Anterior cingulate cortex (tissue), 58 donors: Measurements from ENCODE around the gene CCR6.
A peak's percentile ranks its signal among the peaks of the same experiment; 100 is the strongest.

ENCODE experiments used
- DNase-seq, 58 donors: peaks; one replicate each; lab custom pipeline; 2025; lab: John Stamatoyannopoulos, UW

CCR6 gene

DNA sequence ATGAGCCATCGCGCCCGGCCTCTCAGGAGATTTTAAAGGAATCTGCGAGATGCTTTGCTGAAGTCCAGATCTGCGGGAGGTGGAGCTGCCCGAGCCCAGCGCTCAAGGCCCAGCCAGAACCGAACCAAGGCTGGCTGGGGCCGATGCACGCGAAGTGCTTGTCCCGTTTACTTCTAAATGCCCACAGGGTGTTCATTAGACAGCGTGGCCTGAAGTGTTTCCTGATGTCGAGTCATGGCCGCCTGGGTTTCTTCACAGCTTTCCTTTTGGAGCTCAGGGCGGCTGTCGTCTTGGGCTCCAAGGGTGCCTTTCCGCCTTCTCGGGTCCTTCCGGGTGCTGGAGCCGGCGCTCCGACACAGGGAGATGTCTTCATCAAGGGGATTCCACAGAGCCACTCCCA, 25.1 kb upstream of the CCR6 start:
- no peak for DNase-seq

DNA sequence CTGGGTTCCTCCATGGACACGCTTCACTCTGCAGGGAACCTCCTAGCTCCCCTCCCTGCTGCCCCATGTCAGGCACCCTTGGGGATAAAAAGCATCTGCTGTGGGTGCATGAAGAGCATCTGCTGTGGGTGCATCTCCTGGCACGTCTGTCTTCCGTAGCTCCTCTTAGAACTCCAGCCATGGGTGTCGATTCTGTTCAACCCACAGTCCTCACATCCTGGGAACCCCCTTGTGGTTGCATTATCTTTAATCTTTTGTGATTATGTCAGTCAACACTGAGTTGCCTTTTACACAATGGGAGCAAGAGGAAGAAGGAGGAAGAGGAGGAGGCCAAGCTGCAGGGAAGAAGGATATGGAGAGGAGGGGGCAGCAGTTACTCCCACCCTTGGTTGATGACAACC, 24.1 kb upstream of the CCR6 start:
- no peak for DNase-seq

DNA sequence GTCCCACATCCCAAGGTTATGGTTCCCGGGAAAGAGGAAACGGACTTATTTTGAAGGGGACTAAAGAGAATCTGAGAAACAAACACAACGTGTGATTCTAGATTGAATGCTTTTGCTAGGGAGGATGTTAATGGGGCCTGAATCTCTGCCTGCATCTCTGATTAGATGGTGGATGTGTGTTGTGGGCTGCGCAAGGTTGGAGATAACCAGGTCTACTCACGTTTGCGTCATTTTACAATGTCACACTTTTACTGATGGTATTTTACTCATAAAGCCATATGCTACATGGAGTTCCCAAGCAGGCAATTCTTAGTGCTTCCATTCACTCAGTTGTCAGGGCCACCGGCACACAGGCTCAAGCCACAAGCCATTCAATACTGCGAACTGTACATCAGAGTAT, 23.2 kb upstream of the CCR6 start:
- DNase-seq: no peak

DNA sequence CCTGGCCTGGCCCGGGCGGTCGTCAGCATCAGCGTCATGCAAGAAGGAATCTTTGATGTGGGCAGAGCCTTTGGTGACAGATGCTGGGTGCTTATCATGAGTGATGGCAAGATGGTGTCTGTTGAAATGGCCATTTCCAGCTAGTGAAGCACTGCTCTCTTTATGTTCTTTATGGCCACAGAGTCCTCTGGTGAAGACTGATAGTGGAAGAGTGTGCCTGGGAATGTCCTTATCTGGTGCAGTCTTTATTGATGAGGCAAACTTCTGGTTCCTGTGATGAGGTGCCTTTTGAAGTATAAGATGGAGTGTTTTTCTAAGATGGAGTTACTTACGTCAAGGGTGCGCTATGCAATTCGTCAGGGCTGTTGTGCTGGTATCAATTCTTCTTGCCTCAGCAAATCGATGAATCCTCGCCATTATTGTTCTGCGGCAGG, 22.6 kb upstream of the CCR6 start:
- no peak for DNase-seq

DNA sequence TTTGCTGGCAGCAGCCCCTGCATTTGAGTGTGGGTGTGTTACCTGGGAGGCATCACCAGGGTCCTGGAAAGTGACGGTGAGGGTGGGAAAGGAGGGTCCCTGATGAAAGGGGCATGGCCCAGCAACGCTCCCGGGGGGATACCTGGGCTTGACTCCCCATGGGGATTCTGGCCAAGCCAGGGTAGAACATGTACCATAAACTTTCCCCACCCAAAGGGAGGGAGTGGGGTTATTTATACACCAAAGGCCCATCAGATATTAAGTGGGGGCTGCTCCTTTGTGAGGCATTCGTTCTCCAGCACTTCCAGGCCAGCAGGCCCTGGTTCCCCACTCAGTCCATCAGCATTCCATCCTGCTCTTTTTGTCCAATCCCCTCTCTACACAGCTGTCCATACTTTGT, 20.6 kb upstream of the CCR6 start:
- DNase-seq: no peak

DNA sequence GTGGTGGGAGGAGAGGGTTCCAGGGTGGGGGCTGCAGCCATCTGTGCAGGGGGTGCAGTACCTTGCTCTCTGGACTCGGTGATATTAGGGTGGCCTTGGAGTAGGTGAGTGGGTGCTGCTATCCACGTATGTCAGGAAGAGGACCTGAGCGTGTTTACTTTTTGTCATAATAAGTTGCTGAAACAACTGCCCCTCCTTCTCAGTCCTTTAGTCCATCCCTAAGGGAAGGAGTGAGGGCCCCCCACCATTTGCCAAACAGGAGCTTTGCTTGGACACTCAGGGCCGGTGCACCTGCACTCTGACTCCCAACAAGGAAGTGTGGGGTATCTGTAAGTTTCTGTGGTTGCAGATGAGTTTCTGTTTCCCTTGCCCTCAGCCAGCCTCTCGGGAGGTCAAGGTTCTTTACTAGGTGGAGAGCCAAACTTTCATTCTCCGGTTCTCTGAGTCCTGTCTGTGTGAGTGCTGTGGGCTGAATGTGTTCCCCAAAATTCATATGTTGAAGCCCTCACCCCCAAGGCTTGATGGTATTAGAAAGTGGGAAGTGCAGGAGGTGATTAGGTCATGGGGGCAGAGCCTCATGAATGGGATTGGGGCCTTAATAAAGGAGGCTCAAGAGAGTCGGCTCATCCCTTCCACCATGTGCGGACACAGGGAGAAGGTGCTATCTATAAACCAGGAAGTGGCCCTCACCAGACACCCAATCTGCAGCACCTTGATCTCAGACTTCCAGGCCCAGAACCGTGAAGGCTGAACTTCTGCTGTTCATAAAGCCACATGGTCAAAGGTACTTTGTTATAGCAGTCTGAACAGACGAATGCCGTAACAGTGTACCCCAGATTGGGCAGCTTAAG, 19.6 kb upstream of the CCR6 start:
- no peak for DNase-seq

DNA sequence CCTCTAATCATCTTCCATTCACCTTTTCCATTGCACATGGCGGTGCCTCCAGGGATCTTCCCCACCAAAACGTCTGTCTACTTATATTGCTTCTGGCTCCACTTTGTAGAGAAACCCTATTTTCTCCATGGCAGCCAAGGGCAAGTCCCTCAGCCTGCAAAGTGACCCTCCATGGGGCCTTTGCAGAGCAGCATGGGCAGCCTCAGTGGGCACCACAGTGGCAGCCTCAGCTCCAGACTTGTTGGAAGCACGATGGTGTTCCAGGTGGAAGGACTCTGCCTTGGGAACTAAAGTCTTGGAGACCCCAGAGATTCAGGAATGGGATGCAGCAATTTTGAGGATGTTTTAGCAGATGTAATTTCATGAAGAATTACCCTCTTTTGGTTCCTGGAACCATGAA, 18.5 kb upstream of the CCR6 start:
- DNase-seq: no peak

DNA sequence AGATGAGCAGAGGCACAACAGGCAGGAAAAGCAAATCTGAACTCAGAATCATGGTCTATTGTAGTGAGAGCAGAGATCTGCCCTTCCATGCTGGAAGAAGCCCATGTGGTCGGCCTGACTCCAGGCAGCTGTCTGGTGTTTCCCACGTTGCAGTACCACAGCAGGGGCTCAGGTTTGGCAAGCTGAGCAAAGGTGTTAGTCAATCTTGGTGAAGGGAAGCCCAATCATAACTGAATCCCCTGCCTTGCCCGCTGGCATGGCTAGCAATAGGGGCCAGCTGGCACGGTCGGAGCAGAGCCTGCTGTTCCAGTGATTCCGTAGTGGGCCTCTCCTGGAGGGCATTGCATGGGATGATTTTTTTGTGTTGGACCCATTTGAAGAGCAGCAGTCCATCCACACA, 17.8 kb upstream of the CCR6 start:
- no peak for DNase-seq

DNA sequence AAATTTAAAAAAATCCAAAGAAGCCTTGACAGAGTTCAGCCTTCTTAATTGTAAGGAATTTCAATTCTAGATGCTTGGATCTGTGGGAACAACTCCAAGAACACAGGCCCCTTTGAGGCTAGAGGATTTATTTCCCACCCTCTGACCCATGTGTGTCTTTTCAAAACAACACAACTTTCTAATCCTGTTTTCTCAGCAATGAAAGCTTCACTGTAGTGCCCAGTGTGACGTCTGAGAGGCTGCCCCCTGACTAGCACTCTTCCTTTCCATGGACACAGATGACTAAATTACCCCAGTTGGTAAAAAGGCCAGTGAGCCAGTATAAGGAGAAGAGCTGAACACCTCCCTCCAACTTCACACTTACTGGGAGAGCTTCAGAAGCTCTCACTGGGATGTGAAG, 16.5 kb upstream of the CCR6 start:
- no peak for DNase-seq

DNA sequence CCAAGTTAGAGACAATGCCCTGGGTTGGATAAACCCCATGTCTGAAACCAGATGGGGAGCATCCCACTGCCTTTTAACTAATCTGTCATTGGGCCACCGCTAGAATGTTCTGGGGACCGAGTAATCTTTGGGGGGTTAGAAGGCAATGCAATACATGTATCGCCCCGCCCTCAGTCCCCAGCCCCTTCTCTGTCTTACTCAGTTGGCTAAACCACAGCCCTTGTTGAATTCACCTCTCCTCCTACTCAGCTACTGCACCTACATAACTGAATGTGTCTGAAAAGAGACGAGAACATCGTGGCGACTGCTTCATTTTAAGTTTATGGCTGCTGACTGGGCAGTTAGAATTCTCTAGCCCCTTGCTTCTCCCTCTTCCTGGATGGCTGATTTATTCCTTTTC, 15.1 kb upstream of the CCR6 start:
- DNase-seq: no peak

DNA sequence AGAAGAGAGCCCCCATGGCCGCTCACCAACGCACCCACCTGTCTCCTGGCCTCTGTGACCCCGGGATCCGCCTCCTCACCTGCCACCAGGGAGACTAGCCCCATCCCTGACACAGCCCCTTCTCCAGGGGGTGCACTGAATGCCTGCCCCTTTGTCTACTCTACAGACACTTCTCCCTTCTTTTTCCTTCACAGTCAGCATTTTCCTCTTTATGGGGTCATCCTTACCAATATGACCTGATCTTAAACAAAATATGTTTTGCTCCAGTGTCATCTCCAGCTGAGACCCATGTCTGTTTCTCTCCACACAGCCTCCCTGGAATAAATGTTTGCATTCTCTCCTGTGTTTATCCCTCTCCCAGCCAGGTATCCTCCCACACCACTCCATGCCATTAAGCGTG, 14.6 kb upstream of the CCR6 start:
- no peak for DNase-seq

DNA sequence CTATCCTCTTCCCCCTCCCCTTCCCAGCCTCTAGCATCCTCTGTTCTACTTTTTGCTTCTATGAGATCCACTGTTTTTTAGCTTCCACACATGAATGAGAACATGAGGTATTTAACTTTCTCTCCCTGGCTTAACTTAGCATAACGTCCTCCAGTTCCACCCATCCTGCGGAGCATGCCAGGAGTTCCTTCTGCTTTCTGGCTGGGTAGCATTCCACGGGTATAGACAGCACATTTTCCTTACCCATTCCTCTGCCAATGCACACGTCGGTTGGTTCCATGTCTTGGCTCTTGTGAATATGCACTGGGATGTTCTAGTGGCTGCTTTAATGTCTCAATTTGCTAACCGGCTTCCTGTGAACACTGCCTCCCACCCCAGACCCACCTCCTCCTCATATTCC, 13.2 kb upstream of the CCR6 start:
- no peak for DNase-seq

DNA sequence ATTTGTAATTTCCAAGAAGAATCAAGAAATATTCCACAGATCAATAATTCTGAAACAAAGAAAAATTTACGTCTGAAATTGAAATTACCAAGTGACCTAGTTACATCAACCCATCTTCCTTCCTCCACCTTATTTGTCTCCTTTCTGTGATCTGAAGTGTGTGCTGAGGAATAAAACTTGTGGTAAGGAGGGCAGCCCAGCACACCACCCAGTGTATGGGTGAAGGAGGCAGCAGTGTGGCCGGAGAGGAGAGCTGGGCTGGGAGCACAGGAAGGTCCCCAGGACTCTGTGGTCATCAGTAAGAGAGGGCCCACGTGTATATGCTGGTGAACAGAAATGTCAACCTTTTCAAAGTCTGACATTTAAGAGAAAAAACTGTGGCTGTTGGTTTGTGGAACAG, 11.3 kb upstream of the CCR6 start:
- DNase-seq: no peak

DNA sequence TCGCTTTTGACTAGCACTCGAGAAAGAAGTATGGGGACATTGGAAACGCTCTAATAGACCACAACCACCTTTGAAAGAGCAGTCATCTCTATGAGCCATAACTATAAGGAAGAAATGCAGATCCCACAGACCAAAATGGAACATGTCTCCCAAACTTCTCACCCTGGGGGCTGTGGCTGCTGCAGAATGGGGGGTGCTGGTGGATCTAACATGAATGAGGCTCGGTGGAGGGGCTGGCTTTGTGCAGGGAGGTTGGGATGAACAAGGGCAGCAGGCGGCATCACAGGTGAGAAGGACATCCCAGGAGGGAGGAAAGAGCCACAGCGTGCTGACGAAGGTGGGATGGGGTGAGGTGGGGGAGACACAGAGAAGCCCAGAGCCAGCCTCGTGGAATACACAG, 10.5 kb upstream of the CCR6 start:
- DNase-seq: no peak

DNA sequence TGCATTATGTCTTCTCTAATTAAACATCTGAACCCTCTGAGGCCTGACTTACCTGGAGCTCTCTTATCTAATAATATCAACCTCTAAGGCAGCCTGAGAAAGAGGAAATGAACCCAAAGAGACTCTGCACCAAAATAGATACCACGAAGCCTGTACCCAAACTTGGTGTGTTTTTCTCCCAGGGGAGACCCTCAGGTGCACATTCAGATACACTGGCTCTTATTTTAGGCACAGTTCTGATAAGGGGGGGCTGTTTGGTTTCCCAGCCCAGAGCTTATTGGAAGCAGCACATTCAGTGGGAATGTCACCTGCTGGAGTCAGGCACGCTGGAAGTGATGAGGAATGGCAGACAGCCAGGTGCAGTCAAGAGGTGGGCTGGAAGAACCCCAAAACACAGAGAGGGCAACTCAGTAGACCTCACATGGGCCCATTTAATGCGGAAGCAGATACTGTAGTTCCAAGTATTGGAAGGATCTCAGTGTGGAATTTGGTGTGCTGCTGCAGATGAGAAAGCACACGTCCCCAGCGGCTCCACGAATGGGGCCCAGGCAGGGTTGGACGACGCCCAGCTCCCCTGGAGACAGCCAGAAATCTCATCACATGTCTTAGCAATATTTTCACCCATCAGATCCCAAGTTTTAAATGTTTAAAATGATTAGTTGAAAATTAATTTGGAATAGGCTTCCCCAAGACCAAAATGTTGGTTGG, 9.7 kb upstream of the CCR6 start:
- no peak for DNase-seq

DNA sequence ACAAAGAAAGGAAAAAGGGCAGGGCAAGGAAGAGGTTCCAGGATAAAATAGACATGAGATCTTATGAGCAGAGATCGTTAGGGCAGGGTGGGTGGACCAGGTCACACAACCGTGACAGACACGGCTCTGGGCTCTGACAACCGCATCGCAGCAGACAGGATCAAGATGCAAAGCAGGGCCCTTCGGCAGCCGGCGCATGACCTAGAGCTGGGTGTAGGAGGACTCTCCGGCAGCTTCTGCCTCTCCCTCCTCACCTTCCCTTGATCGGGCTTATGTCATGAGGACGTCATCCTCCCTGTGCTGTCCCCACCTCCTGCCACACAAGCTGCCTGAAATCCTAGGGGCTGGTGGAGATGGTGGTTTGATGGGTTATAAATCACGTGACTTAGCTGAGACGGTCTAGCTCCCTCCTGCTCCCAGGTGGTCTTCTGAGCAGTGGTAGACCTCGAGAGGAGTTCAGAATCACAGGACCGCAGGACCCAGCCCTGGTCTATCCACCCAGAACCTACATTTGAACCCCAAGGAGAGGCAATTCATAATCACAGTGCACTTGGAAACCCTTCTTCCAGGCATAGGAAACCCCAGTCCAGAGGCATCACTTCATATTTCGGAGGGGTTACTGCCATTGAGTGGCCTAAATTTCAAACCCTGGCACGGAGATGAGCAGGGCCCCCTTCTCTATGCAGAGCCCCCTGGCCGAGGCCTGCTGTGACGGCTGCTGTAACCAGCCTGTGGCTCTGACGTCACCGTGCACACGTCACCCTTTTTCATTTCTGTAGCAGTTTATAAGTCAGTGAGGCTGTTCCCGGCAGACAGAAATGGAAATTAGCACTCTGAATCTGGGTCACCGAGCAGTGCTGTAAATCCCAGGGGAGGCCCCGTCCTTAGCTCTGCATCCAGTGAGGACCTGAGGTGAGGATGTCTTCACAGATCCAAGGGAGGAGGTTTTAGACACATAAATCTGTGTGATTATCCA, 8.7 kb upstream of the CCR6 start:
- DNase-seq: peak in 4 of 58 donors; percentile 4 to 14 (median 12)

DNA sequence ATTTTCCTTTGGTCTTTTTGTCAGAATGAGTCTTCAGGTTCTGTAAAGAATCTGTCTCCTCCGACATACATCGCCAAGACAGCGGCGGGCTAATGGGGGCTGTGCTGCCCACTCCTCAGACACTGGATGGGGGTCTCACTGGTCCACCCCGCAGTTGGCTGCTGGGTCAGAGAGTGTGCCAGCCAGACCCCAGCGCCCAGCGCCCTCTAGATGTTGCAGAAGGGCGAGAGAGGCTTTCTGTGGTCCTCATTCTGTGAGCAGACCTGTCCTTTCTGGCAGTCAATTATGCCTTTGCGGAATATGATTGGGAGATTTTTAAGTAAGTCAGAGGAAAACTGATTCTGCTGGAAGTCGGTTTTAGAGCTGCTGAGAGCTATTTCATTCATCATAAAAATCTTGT, 7.8 kb upstream of the CCR6 start:
- no peak for DNase-seq

DNA sequence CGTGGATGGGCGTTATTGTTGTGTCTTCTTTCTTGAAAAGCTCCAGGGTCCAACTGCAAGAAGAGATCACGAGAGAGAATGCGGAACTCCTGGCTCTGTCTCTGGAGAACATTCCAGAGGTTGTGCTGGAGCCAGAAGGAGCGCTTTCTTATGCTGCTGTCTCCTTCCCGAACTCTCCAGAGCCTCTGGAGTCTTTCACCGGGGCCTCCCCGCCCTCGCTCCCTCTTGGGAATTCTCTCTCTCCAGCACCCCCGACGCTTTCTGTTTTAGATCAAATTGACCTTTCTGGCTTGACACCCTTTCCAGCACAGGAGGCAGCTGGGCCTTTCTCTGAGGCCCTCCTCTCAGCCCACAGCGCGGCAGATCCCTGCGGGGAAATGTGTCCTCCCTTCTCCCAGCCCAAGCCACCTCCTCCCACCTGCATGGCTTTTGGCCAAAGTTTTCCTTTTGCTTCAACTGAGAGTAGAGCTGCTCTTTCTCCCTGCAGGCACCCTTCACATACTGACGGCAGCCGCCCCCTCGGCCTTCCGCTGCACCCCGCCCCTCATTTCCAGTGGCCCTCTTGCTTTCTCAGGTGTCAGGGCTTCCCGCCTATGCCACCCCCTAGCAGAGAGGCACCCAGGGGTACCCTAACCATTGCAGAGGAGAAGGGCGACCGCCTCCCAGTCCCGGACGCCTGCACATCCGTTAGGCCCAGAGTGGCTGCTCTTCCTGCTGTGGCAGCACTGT, 6.6 kb upstream of the CCR6 start:
- no peak for DNase-seq

DNA sequence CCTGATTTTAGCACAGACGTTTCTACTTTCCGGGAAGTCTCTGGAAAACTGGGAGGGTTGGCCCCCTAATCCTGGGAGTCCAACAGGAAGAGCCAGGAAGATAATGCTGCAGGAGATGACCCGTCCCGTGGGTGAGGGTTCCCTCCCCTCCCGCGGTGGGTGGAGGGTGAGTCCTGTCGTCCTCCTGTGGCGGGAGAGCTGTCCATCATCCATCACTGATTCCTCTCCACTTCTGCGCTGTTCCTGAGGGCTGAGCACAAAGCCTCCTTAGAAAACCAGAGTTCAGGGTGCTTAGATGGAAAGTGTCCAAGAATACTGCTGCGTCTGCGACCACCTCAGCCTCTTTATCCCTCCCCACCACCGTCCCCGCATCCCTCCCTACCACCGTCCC, 6.1 kb upstream of the CCR6 start:
- no peak for DNase-seq

DNA sequence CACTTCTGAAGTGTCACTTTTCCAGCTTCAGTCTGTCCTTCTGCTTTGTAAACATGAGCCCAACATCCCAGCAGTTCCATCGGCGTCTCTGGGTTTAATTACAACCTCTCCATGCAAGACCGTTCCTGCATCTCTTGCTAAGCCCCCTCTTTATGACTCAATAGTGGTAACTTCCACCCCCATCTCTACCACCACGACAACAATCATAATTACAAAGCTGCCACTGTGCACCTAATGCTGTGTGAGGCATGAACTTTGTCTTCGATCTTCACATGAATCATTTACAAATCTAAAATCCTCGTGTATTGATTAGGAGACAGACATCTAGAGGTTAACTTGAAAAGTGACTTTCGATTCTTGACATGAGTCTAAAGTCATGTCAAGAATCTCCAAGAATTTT, 4.9 kb upstream of the CCR6 start:
- DNase-seq: no peak
